ENCODE measurements around the gene SH3PXD2B. TPM values are rescaled to one million over a fixed set of nuclear protein-coding genes. Genes with fewer than 3 reads are reported as not detected.

SH3PXD2B gene
- total and polyA plus RNA-seq, 2 donors (not counting 1 experiment from before 2014, with no cell fraction given), result not detected

- WGBS (ENCODE audit: insufficient coverage), result 90% methylated on average over 8 of the region's 9 CpGs
- H3K27ac Mint-ChIP-seq, result no peak overlapping the region
- H3K9me3 Mint-ChIP-seq (ENCODE audit: insufficient read depth), result no peaks in the 10 kb centered on the region
- POLR2A ChIA-PET, result no interaction called here
- no peaks in the 10 kb centered on the region for H3K4me1 Mint-ChIP-seq
- no peaks in the 10 kb centered on the region for H3K36me3 ChIP-seq (replicated peaks in 1 of 2; ENCODE audit: control extremely low read depth in 1 of 2, control insufficient read depth in 1 of 2, extremely low read depth in 1 of 2, insufficient read depth in 2 of 2, low read length in 1 of 2)
- H2AFZ ChIP-seq (ENCODE audit: insufficient read depth, low read depth, low read length, poor library complexity, severe bottlenecking), result no peak overlapping the region
- no peak overlapping the region for H3K4me3 ChIP-seq (ENCODE audit: control extremely low read depth in 1 of 5, extremely low read depth in 1 of 5, insufficient read depth in 1 of 5, low read depth in 2 of 5, low read length in 4 of 5)
- intact Hi-C loops (cut with micrococcal nuclease), result no loop called here
- no peak overlapping the region for H3K9ac ChIP-seq (ENCODE audit: low read length)
- H3K27me3 ChIP-seq (replicated peaks in 1 of 4; ENCODE audit: control extremely low read depth in 1 of 4, control insufficient read depth in 3 of 4, insufficient read depth in 4 of 4, low read length in 3 of 4), result peaks cover 0 to 9% (median 0%) of the 10 kb centered on the region in 4 experiments
- H3K4me2 ChIP-seq (replicated peaks; ENCODE audit: low read depth, low read length, poor library complexity, severe bottlenecking), result no peak overlapping the region
- CTCF ChIA-PET, result no interaction called here
- DNase-seq (no peak), ATAC-seq (ENCODE audit: low read depth) (no peak)
- no peaks in the 10 kb centered on the region for H3K79me2 ChIP-seq (ENCODE audit: control insufficient read depth, insufficient read depth, low read length)
- no peak for TF ChIP-seq EZH2 (IDR thresholded peaks at IDR 0.05; ENCODE audit: borderline replicate concordance, insufficient read depth, low read depth, low read length, poor library complexity, severe bottlenecking)
- TF ChIP-seq, protein P1, sequence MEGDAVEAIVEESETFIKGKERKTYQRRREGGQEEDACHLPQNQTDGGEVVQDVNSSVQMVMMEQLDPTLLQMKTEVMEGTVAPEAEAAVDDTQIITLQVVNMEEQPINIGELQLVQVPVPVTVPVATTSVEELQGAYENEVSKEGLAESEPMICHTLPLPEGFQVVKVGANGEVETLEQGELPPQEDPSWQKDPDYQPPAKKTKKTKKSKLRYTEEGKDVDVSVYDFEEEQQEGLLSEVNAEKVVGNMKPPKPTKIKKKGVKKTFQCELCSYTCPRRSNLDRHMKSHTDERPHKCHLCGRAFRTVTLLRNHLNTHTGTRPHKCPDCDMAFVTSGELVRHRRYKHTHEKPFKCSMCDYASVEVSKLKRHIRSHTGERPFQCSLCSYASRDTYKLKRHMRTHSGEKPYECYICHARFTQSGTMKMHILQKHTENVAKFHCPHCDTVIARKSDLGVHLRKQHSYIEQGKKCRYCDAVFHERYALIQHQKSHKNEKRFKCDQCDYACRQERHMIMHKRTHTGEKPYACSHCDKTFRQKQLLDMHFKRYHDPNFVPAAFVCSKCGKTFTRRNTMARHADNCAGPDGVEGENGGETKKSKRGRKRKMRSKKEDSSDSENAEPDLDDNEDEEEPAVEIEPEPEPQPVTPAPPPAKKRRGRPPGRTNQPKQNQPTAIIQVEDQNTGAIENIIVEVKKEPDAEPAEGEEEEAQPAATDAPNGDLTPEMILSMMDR (IDR thresholded peaks at IDR 0.05), result no peak
- H3K9me3 ChIP-seq (ENCODE audit: control extremely low read depth in 1 of 3, control insufficient read depth in 2 of 3, insufficient read depth in 1 of 3, low read length in 2 of 3), result peaks cover 0 to 20% (median 0%) of the 10 kb centered on the region in 3 donors
- no peaks in the 10 kb centered on the region for H4K20me1 ChIP-seq (ENCODE audit: control insufficient read depth, insufficient read depth, low read length, poor library complexity, severe bottlenecking)
- no peaks in the 10 kb centered on the region for H3K4me1 ChIP-seq (ENCODE audit: control insufficient read depth in 2 of 2, insufficient read depth in 2 of 2, low read length in 2 of 2)
- H3K4me3 Mint-ChIP-seq, result no peak overlapping the region
- peaks cover 14% of the 10 kb centered on the region for H3K27me3 Mint-ChIP-seq
- H3K27ac ChIP-seq (ENCODE audit: low read length in 2 of 2), result no peak overlapping the region
Measured at GRCh38 chr5:172484664-172485063, 30.3 kb upstream of the SH3PXD2B start.

GRCh38 chr5:172482156-172483020 is 28.1 kb upstream of the SH3PXD2B start:
- Mint-ChIP-seq H3K4me1 (no peaks in the 10 kb centered on the region), H3K9me3 (ENCODE audit: insufficient read depth) (no peaks in the 10 kb centered on the region), H3K27ac (no peak overlapping the region), H3K27me3 (peaks cover 7% of the 10 kb centered on the region), H3K4me3 (no peak overlapping the region)
- 84% methylated on average over 15 of the region's 15 CpGs for WGBS (ENCODE audit: insufficient coverage)
- H3K9me3 ChIP-seq (ENCODE audit: control extremely low read depth in 1 of 3, control insufficient read depth in 2 of 3, insufficient read depth in 1 of 3, low read length in 2 of 3), result peaks cover 0 to 20% (median 0%) of the 10 kb centered on the region in 3 donors
- no peak overlapping the region for H3K27ac ChIP-seq (ENCODE audit: low read length in 2 of 2)
- no peak overlapping the region for H2AFZ ChIP-seq (ENCODE audit: insufficient read depth, low read depth, low read length, poor library complexity, severe bottlenecking)
- H3K36me3 ChIP-seq (replicated peaks in 1 of 2; ENCODE audit: control extremely low read depth in 1 of 2, control insufficient read depth in 1 of 2, extremely low read depth in 1 of 2, insufficient read depth in 2 of 2, low read length in 1 of 2), result no peaks in the 10 kb centered on the region
- ATAC-seq (ENCODE audit: low read depth) (no peak), DNase-seq (no peak)
- H4K20me1 ChIP-seq (ENCODE audit: control insufficient read depth, insufficient read depth, low read length, poor library complexity, severe bottlenecking), result no peaks in the 10 kb centered on the region
- no peak overlapping the region for H3K9ac ChIP-seq (ENCODE audit: low read length)
- no peak overlapping the region for H3K4me3 ChIP-seq (ENCODE audit: control extremely low read depth in 1 of 5, extremely low read depth in 1 of 5, insufficient read depth in 1 of 5, low read depth in 2 of 5, low read length in 4 of 5)
- intact Hi-C loops (cut with micrococcal nuclease), result no loop called here
- ChIA-PET CTCF (interaction anchor here (3.7 kb wide), 1 partner anchor 215 kb away, joined by 23 read pairs; no protein-coding TSS in a partner anchor), POLR2A (no interaction called here)
- H3K27me3 ChIP-seq (replicated peaks in 1 of 4; ENCODE audit: control extremely low read depth in 1 of 4, control insufficient read depth in 3 of 4, insufficient read depth in 4 of 4, low read length in 3 of 4), result peaks cover 0 to 3% (median 0%) of the 10 kb centered on the region in 4 experiments
- no peak overlapping the region for H3K4me2 ChIP-seq (replicated peaks; ENCODE audit: low read depth, low read length, poor library complexity, severe bottlenecking)
- TF ChIP-seq, protein P1 (IDR thresholded peaks at IDR 0.05), result no peak
- no peak for TF ChIP-seq EZH2 (IDR thresholded peaks at IDR 0.05; ENCODE audit: borderline replicate concordance, insufficient read depth, low read depth, low read length, poor library complexity, severe bottlenecking)
- H3K79me2 ChIP-seq (ENCODE audit: control insufficient read depth, insufficient read depth, low read length), result no peaks in the 10 kb centered on the region
- no peaks in the 10 kb centered on the region for H3K4me1 ChIP-seq (ENCODE audit: control insufficient read depth in 2 of 2, insufficient read depth in 2 of 2, low read length in 2 of 2)

Data from B cell (primary cell).